ENCODE results near the gene CASKIN1. TPM values are rescaled to one million over a fixed set of nuclear protein-coding genes. Genes with fewer than 3 reads are reported as not detected.

Gene CASKIN1
- total RNA-seq, 2 experiments from 2014 or later = 0.15 to 0.17 TPM

- CTCF ChIA-PET = interaction anchor here (0.6 kb wide), 1 partner anchor 135 kb away, joined by 9 read pairs; no protein-coding TSS in a partner anchor
- no peaks in the 10 kb centered on the region for H3K27me3 Mint-ChIP-seq (ENCODE audit: low read depth)
- DNase-seq = no peak
- H3K9me3 Mint-ChIP-seq = no peaks in the 10 kb centered on the region
- no peak overlapping the region for H3K4me3 Mint-ChIP-seq
- peaks cover 2% of the 10 kb centered on the region for H3K36me3 Mint-ChIP-seq (ENCODE audit: low read depth)
- no peak overlapping the region for H3K27ac Mint-ChIP-seq
- H3K4me1 Mint-ChIP-seq (ENCODE audit: low read depth) = no peaks in the 10 kb centered on the region
- intact Hi-C loops (cut with micrococcal nuclease) = no loop called here
These were observed 15.2 kb downstream of the CASKIN1 start for GRCh38 chr16:2180962-2181923.

- CTCF ChIA-PET = interaction anchor here (0.6 kb wide), 1 partner anchor 136 kb away, joined by 9 read pairs; no protein-coding TSS in a partner anchor
- H3K9me3 Mint-ChIP-seq = no peaks in the 10 kb centered on the region
- no peak for DNase-seq
- H3K4me3 Mint-ChIP-seq = no peak overlapping the region
- intact Hi-C loops (cut with micrococcal nuclease) = no loop called here
- H3K27me3 Mint-ChIP-seq (ENCODE audit: low read depth) = no peaks in the 10 kb centered on the region
- H3K4me1 Mint-ChIP-seq (ENCODE audit: low read depth) = no peaks in the 10 kb centered on the region
- H3K27ac Mint-ChIP-seq = no peak overlapping the region
- H3K36me3 Mint-ChIP-seq (ENCODE audit: low read depth) = peaks cover 5% of the 10 kb centered on the region
These were observed 15.9 kb downstream of the CASKIN1 start for GRCh38 chr16:2180461-2180860.

DNA sequence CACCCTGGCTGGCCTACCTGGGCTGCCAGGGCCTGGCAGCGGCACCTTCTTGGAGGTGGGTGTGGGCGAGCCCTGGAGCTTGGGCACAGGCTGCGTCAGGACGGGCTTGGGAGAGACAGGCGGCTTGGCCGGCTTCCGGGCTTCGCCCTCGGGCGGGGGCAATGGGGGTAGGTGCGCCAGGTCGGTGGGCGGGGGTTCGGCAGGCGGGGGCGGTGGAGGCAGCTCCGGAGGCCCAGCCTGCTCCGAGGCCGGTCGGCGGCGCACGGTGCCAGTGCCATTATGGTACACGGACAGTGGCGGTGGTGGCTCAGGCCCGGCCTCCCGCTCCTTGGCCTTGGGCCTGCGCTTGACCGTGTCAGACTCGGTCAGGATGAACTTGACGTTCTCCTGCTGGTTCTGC lies 16.8 kb downstream of the CASKIN1 start:
- Mint-ChIP-seq H3K9me3 (no peaks in the 10 kb centered on the region), H3K36me3 (ENCODE audit: low read depth) (peaks cover 5% of the 10 kb centered on the region), H3K4me1 (ENCODE audit: low read depth) (no peaks in the 10 kb centered on the region), H3K27ac (no peak overlapping the region), H3K4me3 (no peak overlapping the region), H3K27me3 (ENCODE audit: low read depth) (no peaks in the 10 kb centered on the region)
- DNase-seq = no peak
- CTCF ChIA-PET = no interaction called here
- intact Hi-C loops (cut with micrococcal nuclease) = no loop called here

- Mint-ChIP-seq H3K4me3 (no peak overlapping the region), H3K36me3 (ENCODE audit: low read depth) (peaks cover 8% of the 10 kb centered on the region), H3K27me3 (ENCODE audit: low read depth) (no peaks in the 10 kb centered on the region), H3K9me3 (no peaks in the 10 kb centered on the region), H3K4me1 (ENCODE audit: low read depth) (no peaks in the 10 kb centered on the region), H3K27ac (no peak overlapping the region)
- intact Hi-C loops (cut with micrococcal nuclease) = no loop called here
- DNase-seq = no peak
- CTCF ChIA-PET = no interaction called here
These were observed 17.3 kb downstream of the CASKIN1 start for GRCh38 chr16:2179107-2179501.

GRCh38 chr16:2178321-2179106 lies 17.9 kb downstream of the CASKIN1 start:
- H3K9me3 Mint-ChIP-seq = no peaks in the 10 kb centered on the region
- H3K4me3 Mint-ChIP-seq = no peak overlapping the region
- no peaks in the 10 kb centered on the region for H3K4me1 Mint-ChIP-seq (ENCODE audit: low read depth)
- H3K27me3 Mint-ChIP-seq (ENCODE audit: low read depth) = no peaks in the 10 kb centered on the region
- intact Hi-C loops (cut with micrococcal nuclease) = no loop called here
- no peak overlapping the region for H3K27ac Mint-ChIP-seq
- CTCF ChIA-PET = no interaction called here
- DNase-seq = peak; percentile 12
- H3K36me3 Mint-ChIP-seq (ENCODE audit: low read depth) = peaks cover 11% of the 10 kb centered on the region

DNA sequence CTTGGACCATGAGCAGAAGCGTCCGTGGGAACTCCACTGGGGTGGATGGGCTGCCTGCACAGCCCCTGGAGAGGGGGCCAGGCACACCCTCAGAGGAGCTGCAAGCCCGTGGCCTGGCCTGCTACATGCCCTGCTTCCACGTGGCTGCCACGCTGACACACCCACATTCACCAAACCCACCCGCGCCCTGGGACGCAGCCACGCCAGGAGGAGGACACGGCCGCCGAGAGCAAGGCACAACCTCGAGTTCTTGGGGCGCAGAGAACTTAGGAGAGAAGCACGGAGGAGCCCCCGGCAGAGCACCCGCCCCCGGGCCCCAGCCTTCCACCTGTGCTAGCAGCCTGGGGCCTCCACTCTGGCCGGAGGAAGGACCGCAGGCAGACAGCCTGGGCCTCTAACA lies 18.8 kb downstream of the CASKIN1 start:
- Mint-ChIP-seq H3K27me3 (ENCODE audit: low read depth) (no peaks in the 10 kb centered on the region), H3K4me3 (no peak overlapping the region), H3K9me3 (no peaks in the 10 kb centered on the region), H3K27ac (no peak overlapping the region), H3K36me3 (ENCODE audit: low read depth) (peaks cover 15% of the 10 kb centered on the region), H3K4me1 (ENCODE audit: low read depth) (no peaks in the 10 kb centered on the region)
- no peak for DNase-seq
- CTCF ChIA-PET = no interaction called here
- intact Hi-C loops (cut with micrococcal nuclease) = no loop called here

GRCh38 chr16:2177101-2177500 lies 19.3 kb downstream of the CASKIN1 start:
- intact Hi-C loops (cut with micrococcal nuclease) = no loop called here
- no peak for DNase-seq
- CTCF ChIA-PET = no interaction called here

GRCh38 chr16:2176047-2176446 lies 20.4 kb downstream of the CASKIN1 start:
- intact Hi-C loops (cut with micrococcal nuclease) = no loop called here
- no peaks in the 10 kb centered on the region for H3K4me1 Mint-ChIP-seq (ENCODE audit: low read depth)
- H3K36me3 Mint-ChIP-seq (ENCODE audit: low read depth) = peaks cover 15% of the 10 kb centered on the region
- DNase-seq = no peak
- no peaks in the 10 kb centered on the region for H3K9me3 Mint-ChIP-seq
- no peak overlapping the region for H3K4me3 Mint-ChIP-seq
- H3K27me3 Mint-ChIP-seq (ENCODE audit: low read depth) = no peaks in the 10 kb centered on the region
- CTCF ChIA-PET = no interaction called here
- H3K27ac Mint-ChIP-seq = no peak overlapping the region

More at GRCh38 chr16:2177101-2177500, 19.3 kb downstream of the CASKIN1 start:
- peaks cover 15% of the 10 kb centered on the region for H3K36me3 Mint-ChIP-seq (ENCODE audit: low read depth)
- no peaks in the 10 kb centered on the region for H3K4me1 Mint-ChIP-seq (ENCODE audit: low read depth)
- no peaks in the 10 kb centered on the region for H3K9me3 Mint-ChIP-seq
- H3K4me3 Mint-ChIP-seq = no peak overlapping the region
- H3K27me3 Mint-ChIP-seq (ENCODE audit: low read depth) = no peaks in the 10 kb centered on the region
- H3K27ac Mint-ChIP-seq = no peak overlapping the region

DNA sequence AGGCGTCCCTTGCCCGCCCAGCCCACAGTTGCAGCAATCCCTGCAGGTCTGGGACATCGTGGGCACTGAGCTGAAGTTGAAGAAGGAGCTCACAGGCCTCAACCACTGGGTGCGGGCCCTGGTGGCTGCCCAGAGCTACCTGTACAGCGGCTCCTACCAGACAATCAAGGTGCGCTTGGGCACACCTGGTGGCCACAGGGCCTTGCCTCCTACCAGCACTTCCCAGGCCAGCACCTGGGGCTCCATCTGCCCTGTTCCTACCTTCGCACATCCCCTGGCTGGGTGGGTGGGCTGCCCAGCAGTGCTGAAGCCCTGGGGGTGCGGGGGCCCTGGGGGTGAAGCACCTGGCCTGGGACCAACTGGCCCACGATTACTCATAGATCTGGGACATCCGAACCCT lies 21.0 kb downstream of the CASKIN1 start:
- intact Hi-C loops (cut with micrococcal nuclease) = no loop called here
- no peak for DNase-seq
- Mint-ChIP-seq H3K36me3 (ENCODE audit: low read depth) (peaks cover 15% of the 10 kb centered on the region), H3K4me3 (no peak overlapping the region), H3K27ac (no peak overlapping the region), H3K9me3 (no peaks in the 10 kb centered on the region), H3K27me3 (ENCODE audit: low read depth) (no peaks in the 10 kb centered on the region), H3K4me1 (ENCODE audit: low read depth) (no peaks in the 10 kb centered on the region)
- CTCF ChIA-PET = no interaction called here

DNA sequence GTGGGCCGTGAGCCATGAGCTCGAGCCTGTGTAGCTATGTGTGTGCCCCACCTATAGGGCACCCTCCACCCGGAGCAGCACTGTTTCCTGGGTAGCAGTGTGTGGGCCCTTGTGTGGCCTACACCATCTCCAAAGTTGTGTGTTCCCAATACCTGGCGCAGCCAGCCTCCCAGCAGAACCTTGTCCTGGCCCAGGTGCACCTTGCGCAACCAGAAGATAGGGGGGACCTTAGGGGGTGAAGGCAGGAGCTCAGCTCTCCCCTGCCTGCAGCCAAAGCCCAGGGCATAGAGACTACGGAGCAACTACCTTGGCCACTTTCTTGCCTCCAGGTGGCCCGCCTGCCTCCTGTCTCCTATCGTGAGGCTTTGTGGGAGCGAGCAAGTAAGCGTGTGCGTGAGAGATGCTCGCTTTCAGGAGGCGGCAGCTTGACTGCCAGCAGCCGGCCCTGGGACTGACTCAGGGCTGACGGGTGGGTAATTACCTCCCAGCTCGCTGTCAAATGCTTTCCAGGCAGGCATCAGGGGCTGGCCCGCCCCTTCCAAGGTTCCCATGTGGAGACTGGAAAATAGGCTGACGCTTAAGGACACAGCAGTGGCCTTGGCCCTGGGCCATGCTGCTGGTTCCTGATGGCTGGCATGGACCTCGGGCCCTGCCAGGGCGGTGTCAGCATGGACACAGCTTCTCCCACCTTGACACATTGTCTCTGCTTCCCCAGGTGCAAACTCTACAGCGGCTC lies 21.8 kb downstream of the CASKIN1 start:
- H3K4me3 Mint-ChIP-seq = no peak overlapping the region
- no peak for DNase-seq
- H3K27ac Mint-ChIP-seq = no peak overlapping the region
- H3K4me1 Mint-ChIP-seq (ENCODE audit: low read depth) = no peaks in the 10 kb centered on the region
- CTCF ChIA-PET = no interaction called here
- intact Hi-C loops (cut with micrococcal nuclease) = no loop called here
- H3K36me3 Mint-ChIP-seq (ENCODE audit: low read depth) = peaks cover 15% of the 10 kb centered on the region
- H3K9me3 Mint-ChIP-seq = no peaks in the 10 kb centered on the region
- no peaks in the 10 kb centered on the region for H3K27me3 Mint-ChIP-seq (ENCODE audit: low read depth)

DNA sequence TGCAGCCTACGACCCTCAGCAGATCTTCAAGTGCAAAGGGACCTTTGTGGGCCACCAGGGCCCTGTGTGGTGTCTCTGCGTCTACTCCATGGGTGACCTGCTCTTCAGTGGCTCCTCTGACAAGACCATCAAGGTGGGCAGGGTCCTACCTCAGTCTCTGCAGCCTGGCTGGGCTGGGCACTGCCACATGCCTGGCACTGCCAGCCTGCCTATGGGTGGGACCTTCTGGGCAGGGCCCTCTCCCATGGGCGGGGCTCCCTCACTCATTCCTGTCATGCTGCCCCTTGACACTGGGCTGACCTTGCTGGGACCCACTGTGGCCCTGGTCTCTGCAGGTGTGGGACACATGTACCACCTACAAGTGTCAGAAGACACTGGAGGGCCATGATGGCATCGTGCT lies 22.5 kb downstream of the CASKIN1 start:
- no peak for DNase-seq
- Mint-ChIP-seq H3K36me3 (ENCODE audit: low read depth) (peaks cover 15% of the 10 kb centered on the region), H3K27me3 (ENCODE audit: low read depth) (no peaks in the 10 kb centered on the region), H3K27ac (no peak overlapping the region), H3K4me3 (no peak overlapping the region), H3K4me1 (ENCODE audit: low read depth) (no peaks in the 10 kb centered on the region), H3K9me3 (no peaks in the 10 kb centered on the region)
- CTCF ChIA-PET = no interaction called here
- intact Hi-C loops (cut with micrococcal nuclease) = no loop called here

- no peaks in the 10 kb centered on the region for H3K9me3 Mint-ChIP-seq
- no peak overlapping the region for H3K27ac Mint-ChIP-seq
- DNase-seq = no peak
- peaks cover 15% of the 10 kb centered on the region for H3K36me3 Mint-ChIP-seq (ENCODE audit: low read depth)
- intact Hi-C loops (cut with micrococcal nuclease) = no loop called here
- H3K27me3 Mint-ChIP-seq (ENCODE audit: low read depth) = no peaks in the 10 kb centered on the region
- CTCF ChIA-PET = no interaction called here
- no peaks in the 10 kb centered on the region for H3K4me1 Mint-ChIP-seq (ENCODE audit: low read depth)
- no peak overlapping the region for H3K4me3 Mint-ChIP-seq
These were observed 23.0 kb downstream of the CASKIN1 start for GRCh38 chr16:2173366-2173765.
